ENCODE data around the gene AIDA.

- TF ChIP-seq CTCF (conservative IDR thresholded peaks at IDR 0.05): no peak
- TF ChIP-seq EZH2 (IDR thresholded peaks at IDR 0.05; ENCODE audit: low read depth): no peak
These were observed 88.1 kb downstream of the AIDA start for GRCh38 chr1:222624214-222624613.
